Head of caudate nucleus (tissue), 42 donors: ENCODE data around the gene TP53TG5.

Experiments used
- DNase-seq, 42 donors: peaks; one replicate each; pipeline versions ENCODE4 v3.0.0 to v3.0.0-alpha.2; 2020 to 2021; ENCODE audit warnings: mixed read lengths in 7 of 42
- intact Hi-C: fragments of 100-400 bp; cut with DNase I; formaldehyde crosslinking; loops from one replicate; pipeline ENCODE4 v1.15.0; 2022

Gene TP53TG5

DNA sequence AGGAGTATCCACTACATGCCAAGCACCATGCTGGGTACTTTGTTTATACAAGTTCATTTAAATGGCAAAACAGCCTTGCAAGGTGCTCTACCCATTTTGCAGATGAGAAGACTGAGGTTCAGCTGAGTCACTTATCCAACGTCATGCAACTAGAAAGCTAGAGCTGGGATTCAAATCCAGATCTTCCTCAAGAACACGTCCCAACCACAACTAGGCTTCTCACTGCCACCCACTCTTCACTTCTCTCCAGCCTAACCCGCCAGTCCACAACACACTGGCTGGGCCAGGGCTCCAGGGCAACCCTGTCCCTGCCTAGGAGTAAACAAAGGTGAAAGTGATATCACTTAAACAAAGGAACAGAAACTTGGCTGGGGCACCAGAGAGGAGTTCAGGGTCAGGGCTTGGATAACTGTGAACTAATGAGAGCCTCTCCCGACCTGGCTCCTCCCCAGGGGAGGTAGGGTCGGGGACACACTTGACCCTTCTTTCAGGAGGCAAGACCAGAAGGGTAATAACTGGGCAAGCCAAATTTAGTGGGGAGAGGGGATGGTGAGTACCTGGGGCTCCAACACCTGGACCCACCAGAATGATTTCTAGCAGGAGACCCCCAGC lies 37.8 kb downstream of the TP53TG5 start:
- DNase-seq: no peak
- intact Hi-C loops: no loop called here

GRCh38 chr20:45339799-45340198 lies 38.3 kb downstream of the TP53TG5 start:
- no peak for DNase-seq
- intact Hi-C loops: no loop called here

DNA sequence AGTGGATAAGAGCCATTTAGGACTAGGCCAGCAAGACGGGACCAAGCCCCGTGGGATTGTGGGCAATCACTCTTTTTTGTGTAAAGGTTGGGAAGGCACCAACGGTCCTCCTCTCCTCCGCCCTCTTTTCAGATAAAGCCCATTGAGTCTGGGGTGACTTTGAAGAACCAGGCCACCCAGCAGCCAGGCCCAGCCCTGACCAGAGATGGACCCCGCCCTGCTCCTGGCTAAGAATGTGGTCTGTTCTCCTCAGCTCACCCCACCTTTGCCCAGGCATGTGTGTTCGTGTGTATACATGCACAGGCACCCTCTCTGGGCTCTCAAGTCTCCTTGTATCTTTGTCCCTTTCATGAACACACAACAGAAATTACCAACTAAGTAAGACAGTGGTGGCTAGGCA lies 39.0 kb downstream of the TP53TG5 start:
- DNase-seq: no peak
- intact Hi-C loops: no loop called here

- no peak for DNase-seq
- intact Hi-C loops: no loop called here
These were observed 39.7 kb downstream of the TP53TG5 start for GRCh38 chr20:45338121-45339030.

DNA sequence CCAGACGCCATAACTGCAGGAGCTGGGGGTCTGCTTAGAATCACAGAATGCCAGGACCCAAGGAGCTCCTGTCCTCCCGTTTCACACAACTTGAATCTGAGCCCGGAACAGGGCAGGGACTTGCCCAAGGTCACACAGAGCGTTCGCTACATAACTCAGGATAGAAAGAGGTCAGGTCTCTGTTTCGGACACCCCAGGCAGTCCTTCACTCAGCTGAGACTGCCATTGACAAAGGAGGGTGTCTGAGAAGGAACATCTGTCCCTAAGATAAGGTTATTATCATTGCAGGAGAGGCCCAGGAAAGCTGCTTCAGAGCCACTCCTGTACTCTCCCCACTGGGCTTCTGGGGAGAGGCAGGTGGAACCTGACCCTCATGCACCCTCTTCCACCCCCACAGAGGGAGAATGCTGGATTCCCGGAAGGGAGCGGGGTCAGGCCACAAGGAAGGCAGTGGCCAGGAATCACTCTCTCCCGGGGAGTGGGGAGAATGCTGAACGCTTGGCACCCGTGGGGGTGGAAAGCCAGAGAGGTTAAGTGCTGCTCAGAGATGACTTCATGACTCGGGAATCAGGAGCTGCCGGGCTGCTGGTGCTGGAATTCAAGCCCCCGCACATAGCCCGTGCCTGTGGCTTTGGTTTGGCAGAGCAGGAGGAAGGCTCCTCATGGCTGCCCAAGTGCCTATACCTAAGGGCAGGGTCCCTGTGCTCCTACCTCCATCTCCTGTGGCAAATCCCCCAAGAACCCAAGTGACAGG lies 40.6 kb downstream of the TP53TG5 start:
- intact Hi-C loops: no loop called here
- peak in 1 of 42 donors; percentile 20 for DNase-seq

GRCh38 chr20:45336530-45337366 lies 41.4 kb downstream of the TP53TG5 start:
- peak in 9 of 42 donors; percentile 19 to 71 (median 34) for DNase-seq
- intact Hi-C loops: no loop called here

DNA sequence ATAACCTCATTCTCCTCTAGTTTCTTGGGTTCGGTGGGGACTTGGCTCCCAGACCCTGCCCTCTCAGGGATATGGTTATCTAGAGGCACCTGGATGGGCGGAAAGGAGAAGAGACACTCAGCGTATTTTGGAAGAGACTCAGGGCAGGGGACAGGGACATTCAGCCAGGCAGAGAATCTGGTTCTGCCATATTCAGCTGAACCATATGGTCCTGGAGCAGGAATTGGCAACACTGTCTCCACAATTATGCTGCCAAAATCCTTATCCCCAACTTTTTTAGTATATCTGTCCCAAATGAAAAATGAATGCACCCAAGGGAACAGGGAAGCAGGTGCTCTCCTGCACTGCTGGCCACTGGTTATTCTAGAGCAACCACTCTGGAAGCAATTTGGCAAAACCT lies 47.6 kb downstream of the TP53TG5 start:
- DNase-seq: no peak
- intact Hi-C loops: no loop called here

GRCh38 chr20:45329497-45330319 lies 48.4 kb downstream of the TP53TG5 start:
- intact Hi-C loops: no loop called here
- no peak for DNase-seq

DNA sequence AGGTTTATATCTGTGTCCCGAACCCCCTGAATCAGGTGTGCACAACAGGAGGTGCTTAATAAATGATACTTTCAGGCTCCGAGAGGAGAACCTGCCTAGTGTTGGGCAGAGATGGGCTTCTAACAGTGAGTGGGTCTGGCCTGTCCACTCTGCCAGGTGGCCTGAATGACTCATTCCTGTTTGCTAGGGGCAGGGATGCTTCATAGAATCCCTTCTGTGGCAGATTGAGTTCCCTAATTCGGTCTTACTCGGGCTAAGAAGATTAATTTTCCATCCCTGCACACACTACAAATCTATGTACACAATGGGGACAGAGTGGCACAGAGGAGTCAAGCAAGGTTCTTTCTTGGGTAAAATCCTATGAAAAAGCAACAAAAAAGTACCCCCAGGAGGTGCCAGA lies 49.7 kb downstream of the TP53TG5 start:
- intact Hi-C loops: no loop called here
- DNase-seq: no peak

DNA sequence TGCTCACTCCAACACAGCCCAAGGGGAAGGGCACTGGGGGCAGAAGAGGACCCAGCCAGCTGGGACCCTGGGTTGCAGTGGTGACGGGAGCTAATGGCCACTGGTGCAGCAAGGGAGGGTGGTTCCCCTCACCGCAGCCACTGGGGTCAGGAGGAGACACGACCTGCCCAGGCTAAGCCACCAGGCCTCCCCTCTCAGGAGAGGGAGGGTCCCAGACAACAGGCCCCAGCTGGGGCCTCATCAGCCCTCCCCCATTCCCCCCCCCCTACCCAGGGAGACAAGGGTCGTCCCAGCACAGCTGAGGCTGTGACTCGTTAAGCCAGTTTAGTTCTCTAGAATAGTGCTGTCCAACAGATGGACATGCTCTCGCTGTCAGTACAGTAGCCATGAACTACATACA lies 52.8 kb downstream of the TP53TG5 start:
- intact Hi-C loops: no loop called here
- no peak for DNase-seq

DNA sequence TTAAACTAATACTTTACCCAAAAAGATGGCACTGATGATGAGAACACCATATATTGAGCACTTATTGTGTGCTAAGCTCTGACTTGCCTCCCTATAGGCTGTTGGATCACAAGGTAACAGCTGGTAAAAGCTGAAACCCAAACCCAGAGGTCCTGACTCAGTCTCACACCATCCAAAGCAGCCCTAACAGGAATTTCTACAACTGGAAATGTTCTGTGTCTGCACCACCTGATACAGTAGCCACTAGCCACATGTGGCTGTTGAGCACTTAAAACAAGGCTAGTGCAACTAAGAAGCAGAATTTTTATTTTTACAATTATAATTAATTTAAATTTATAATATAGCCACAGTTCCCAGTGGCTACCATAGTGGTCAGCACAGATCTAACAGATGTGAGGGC lies 54.4 kb downstream of the TP53TG5 start:
- intact Hi-C loops: loop anchor here (5.0 kb wide), 1 partner anchor 449 kb away; no protein-coding TSS in a partner anchor

GRCh38 chr20:45322952-45323383 lies 55.2 kb downstream of the TP53TG5 start:
- intact Hi-C loops: loop anchor here (5.0 kb wide), 1 partner anchor 449 kb away; no protein-coding TSS in a partner anchor
- DNase-seq: peak in 39 of 42 donors; percentile 36 to 81 (median 66)

More for the DNA sequence above, 54.4 kb downstream of the TP53TG5 start:
- DNase-seq: no peak
